Neural cell (in vitro differentiated cells): Measurements from ENCODE around the gene SOX18. TPM values are rescaled to one million over a fixed set of nuclear protein-coding genes. Genes with fewer than 3 reads are reported as not detected.

ENCODE experiments used
- H2AFZ ChIP-seq: fragments of 200-600, 300-800 bp; sonication (generic), shearing (Covaris generic); 2 replicates; pipeline ENCODE4 v1.6.0; 2014; ENCODE audit warnings: low read depth, mild to moderate bottlenecking, antibody characterized with exemption, low read length, moderate library complexity
- H3F3A ChIP-seq: fragments of 200-600 bp; shearing (Covaris generic); 2 replicates; pipeline ENCODE4 v1.6.1; 2016; ENCODE audit warnings: mild to moderate bottlenecking, moderate library complexity, mixed read lengths, antibody characterized with exemption, low read length; ENCODE audit not compliant: insufficient read depth, poor library complexity, severe bottlenecking
- H3K27ac ChIP-seq: fragments of 200-600, 300-800 bp; sonication (generic), shearing (Covaris generic); 2 replicates; pipeline ENCODE4 v1.5.1; 2014; ENCODE audit warnings: mild to moderate bottlenecking, low read length, moderate library complexity
- H3K27me3 ChIP-seq: fragments of 300-800, 200-600 bp; sonication (generic), shearing (Covaris generic); 2 replicates; pipeline ENCODE4 v1.6.0; 2014; ENCODE audit warnings: mild to moderate bottlenecking, low read depth, low read length, moderate library complexity; ENCODE audit not compliant: insufficient read depth
- H3K36me3 ChIP-seq: fragments of 300-800, 200-600 bp; sonication (generic), shearing (Covaris generic); 2 replicates; pipeline ENCODE4 v1.5.1; 2014; ENCODE audit warnings: mild to moderate bottlenecking, antibody characterized with exemption, low read length, moderate library complexity; ENCODE audit not compliant: insufficient read depth
- H3K4me2 ChIP-seq: fragments of 300-800, 200-600 bp; sonication (generic), shearing (Covaris generic); 2 replicates; pipeline ENCODE4 v1.6.0; 2014; ENCODE audit warnings: mild to moderate bottlenecking, low read length
- H3K4me3 ChIP-seq: fragments of 300-800, 200-600 bp; sonication (generic), shearing (Covaris generic); 2 replicates; pipeline ENCODE4 v1.5.1; 2014; ENCODE audit warnings: mild to moderate bottlenecking, low read length, moderate library complexity
- H3K79me2 ChIP-seq: fragments of 200-600 bp; shearing (Covaris generic); replicated peaks from 2 replicates; pipeline ENCODE4 v1.6.0; 2014; ENCODE audit warnings: mild to moderate bottlenecking, low read length, moderate library complexity; ENCODE audit not compliant: insufficient read depth
- H3K9ac ChIP-seq: fragments of 300-800, 200-600 bp; sonication (generic), shearing (Covaris generic); 2 replicates; pipeline ENCODE4 v1.6.1; 2016; ENCODE audit warnings: mild to moderate bottlenecking, low read length, mixed read lengths
- H3K9me2 ChIP-seq: fragments of 200-600 bp; shearing (Covaris generic); 2 replicates; pipeline ENCODE4 v1.6.1; 2016; ENCODE audit warnings: mild to moderate bottlenecking, low read length, mixed read lengths; ENCODE audit not compliant: insufficient read depth
- H3K9me3 ChIP-seq: fragments of 200-600, 300-800 bp; sonication (generic), shearing (Covaris generic); 2 replicates; pipeline ENCODE4 v1.6.1; 2016; ENCODE audit warnings: mild to moderate bottlenecking, mixed run types, low read length, moderate library complexity, mixed read lengths
- H4K20me1 ChIP-seq: fragments of 200-600 bp; shearing (Covaris generic); 2 replicates; pipeline ENCODE4 v1.6.1; 2016; ENCODE audit warnings: mild to moderate bottlenecking, mixed run types; ENCODE audit not compliant: insufficient read depth
- EP300 ChIP-seq: fragments of 450-650 bp; conservative IDR thresholded peaks from 2 replicates; pipeline ENCODE4 v1.6.1; 2014; ENCODE audit warnings: antibody characterized with exemption, mild to moderate bottlenecking, moderate library complexity; ENCODE audit not compliant: poor library complexity, severe bottlenecking
- EZH2 ChIP-seq: fragments of 200-600, 300-800 bp; shearing (Covaris generic), sonication (generic); IDR thresholded peaks from 2 replicates; pipeline ENCODE4 v1.6.1; 2014; ENCODE audit warnings: antibody characterized with exemption, low read length, borderline replicate concordance, mild to moderate bottlenecking; ENCODE audit not compliant: insufficient read depth, poor library complexity, severe bottlenecking
- MXI1 ChIP-seq: fragments of 450-650 bp; conservative IDR thresholded peaks from 2 replicates; pipeline ENCODE4 v1.6.1; 2014; ENCODE audit warnings: antibody characterized with exemption, mild to moderate bottlenecking; ENCODE audit not compliant: poor library complexity, severe bottlenecking
- POLR2AphosphoS5 ChIP-seq: IDR thresholded peaks from 2 replicates; pipeline ENCODE4 v1.6.1; 2012
- RAD21 ChIP-seq: fragments of 450-650 bp; conservative IDR thresholded peaks from 2 replicates; pipeline ENCODE4 v1.6.1; 2014; ENCODE audit warnings: antibody characterized with exemption, mild to moderate bottlenecking, moderate library complexity
- SMC3 ChIP-seq: fragments of 450-650 bp; conservative IDR thresholded peaks from 2 replicates; pipeline ENCODE4 v1.6.1; 2014; ENCODE audit warnings: antibody characterized with exemption, mild to moderate bottlenecking, moderate library complexity; ENCODE audit not compliant: poor library complexity
- TAF1 ChIP-seq: IDR thresholded peaks from 2 replicates; pipeline ENCODE4 v1.6.1; 2012; ENCODE audit warnings: low read depth
- polyA plus RNA-seq: library from polyadenylated mRNA; depleted of rRNA; stranded (reverse); fragments of >200 nt; gene quantifications from 2 replicates; pipeline ENCODE4 v1.2.3, GENCODE V29; 2014
- TF ChIP-seq, protein P1 (sequence below): IDR thresholded peaks from 2 replicates; pipeline ENCODE4 v1.6.1; 2012; ENCODE audit warnings: borderline replicate concordance
- TF ChIP-seq, protein P2 (sequence below): fragments of 450-650 bp; IDR thresholded peaks from 2 replicates; pipeline ENCODE4 v1.5.1; 2014; ENCODE audit warnings: antibody characterized with exemption, mild to moderate bottlenecking, moderate library complexity; ENCODE audit not compliant: poor library complexity, severe bottlenecking

The SOX18 gene
- polyA plus RNA-seq, 1 donor from 2014 or later, result 0.12 TPM

DNA sequence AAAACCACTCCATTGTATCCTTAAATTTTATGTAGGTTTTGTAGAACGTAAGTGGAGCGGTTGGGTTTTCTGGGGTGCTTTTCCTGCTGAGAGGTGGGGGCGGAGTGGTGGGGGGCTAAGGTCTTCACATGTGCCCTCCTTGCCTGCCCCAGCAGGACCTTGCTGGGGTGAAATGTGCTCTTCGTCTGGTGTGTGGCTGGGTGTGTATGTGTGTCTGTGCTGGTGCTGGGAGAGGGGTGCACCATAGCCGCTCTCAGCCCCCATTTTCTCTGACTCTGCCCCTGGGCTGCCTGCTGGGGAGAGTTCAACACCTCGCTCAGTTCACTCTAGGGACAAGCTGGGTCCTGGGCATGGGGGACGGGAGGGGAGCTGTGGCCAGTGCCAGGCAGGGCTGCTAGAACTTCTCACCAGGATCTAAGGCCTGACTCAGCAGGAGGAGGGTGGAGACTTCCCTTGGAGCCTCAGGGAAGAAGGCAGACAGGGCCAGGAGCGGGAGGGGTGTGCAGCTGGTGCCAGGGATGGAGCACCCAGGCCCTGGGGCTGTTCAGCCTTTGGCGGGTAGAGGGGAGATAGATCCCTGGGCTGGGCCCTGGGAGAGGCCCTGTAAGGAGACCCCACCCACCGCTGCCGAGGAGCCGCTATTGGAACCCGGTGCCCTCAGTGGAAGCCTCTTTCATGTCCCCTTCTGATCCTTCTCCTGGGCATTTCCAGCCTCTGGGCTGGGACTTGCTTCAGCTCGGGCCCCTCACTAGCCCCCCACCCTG lies 4.8 kb downstream of the SOX18 start:
- Histone ChIP-seq H3K27me3 (peaks cover 90% of the 10 kb centered on the region), H2AFZ (no peak overlapping the region)
- TF ChIP-seq TAF1 (no peak), EP300 (no peak), MXI1 (no peak), SMC3 (no peak), RAD21 (no peak), EZH2 (no peak), POLR2AphosphoS5 (no peak)
- TF ChIP-seq, protein P1, sequence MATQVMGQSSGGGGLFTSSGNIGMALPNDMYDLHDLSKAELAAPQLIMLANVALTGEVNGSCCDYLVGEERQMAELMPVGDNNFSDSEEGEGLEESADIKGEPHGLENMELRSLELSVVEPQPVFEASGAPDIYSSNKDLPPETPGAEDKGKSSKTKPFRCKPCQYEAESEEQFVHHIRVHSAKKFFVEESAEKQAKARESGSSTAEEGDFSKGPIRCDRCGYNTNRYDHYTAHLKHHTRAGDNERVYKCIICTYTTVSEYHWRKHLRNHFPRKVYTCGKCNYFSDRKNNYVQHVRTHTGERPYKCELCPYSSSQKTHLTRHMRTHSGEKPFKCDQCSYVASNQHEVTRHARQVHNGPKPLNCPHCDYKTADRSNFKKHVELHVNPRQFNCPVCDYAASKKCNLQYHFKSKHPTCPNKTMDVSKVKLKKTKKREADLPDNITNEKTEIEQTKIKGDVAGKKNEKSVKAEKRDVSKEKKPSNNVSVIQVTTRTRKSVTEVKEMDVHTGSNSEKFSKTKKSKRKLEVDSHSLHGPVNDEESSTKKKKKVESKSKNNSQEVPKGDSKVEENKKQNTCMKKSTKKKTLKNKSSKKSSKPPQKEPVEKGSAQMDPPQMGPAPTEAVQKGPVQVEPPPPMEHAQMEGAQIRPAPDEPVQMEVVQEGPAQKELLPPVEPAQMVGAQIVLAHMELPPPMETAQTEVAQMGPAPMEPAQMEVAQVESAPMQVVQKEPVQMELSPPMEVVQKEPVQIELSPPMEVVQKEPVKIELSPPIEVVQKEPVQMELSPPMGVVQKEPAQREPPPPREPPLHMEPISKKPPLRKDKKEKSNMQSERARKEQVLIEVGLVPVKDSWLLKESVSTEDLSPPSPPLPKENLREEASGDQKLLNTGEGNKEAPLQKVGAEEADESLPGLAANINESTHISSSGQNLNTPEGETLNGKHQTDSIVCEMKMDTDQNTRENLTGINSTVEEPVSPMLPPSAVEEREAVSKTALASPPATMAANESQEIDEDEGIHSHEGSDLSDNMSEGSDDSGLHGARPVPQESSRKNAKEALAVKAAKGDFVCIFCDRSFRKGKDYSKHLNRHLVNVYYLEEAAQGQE, result no peak
- TF ChIP-seq, protein P2, sequence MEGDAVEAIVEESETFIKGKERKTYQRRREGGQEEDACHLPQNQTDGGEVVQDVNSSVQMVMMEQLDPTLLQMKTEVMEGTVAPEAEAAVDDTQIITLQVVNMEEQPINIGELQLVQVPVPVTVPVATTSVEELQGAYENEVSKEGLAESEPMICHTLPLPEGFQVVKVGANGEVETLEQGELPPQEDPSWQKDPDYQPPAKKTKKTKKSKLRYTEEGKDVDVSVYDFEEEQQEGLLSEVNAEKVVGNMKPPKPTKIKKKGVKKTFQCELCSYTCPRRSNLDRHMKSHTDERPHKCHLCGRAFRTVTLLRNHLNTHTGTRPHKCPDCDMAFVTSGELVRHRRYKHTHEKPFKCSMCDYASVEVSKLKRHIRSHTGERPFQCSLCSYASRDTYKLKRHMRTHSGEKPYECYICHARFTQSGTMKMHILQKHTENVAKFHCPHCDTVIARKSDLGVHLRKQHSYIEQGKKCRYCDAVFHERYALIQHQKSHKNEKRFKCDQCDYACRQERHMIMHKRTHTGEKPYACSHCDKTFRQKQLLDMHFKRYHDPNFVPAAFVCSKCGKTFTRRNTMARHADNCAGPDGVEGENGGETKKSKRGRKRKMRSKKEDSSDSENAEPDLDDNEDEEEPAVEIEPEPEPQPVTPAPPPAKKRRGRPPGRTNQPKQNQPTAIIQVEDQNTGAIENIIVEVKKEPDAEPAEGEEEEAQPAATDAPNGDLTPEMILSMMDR, result no peak

DNA sequence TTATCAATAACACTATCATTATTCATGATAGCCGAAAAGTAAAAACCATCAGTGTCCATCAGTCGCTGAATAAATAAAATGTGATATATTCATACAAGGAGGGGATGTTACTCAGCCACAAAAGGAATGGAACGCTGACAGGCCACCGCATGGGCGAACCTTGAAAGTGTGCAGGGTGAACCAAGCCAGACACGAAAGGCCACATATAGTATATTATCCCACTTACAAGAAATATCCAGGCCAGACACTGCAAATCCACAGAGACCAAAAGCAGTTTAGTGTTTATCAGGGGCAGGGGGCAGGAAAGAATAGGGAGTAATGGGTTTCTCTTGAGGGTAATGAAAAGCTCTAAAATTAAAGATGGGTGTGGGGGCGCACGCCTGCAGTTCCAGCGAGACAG lies 5.7 kb downstream of the SOX18 start:
- no peaks in the 10 kb centered on the region for H3K79me2 ChIP-seq
- H3K9me3 ChIP-seq, result no peaks in the 10 kb centered on the region
- TF ChIP-seq SMC3 (no peak), EP300 (no peak), EZH2 (no peak), RAD21 (no peak), TAF1 (no peak), MXI1 (no peak), POLR2AphosphoS5 (no peak)
- TF ChIP-seq, protein P1, result no peak
- TF ChIP-seq, protein P2, result no peak
- no peak overlapping the region for H3K27ac ChIP-seq
- no peak overlapping the region for H2AFZ ChIP-seq
- H3K4me2 ChIP-seq, result no peak overlapping the region
- no peaks in the 10 kb centered on the region for H3K36me3 ChIP-seq
- H3K9ac ChIP-seq, result no peak overlapping the region
- peaks cover 95% of the 10 kb centered on the region for H3K27me3 ChIP-seq
- no peak overlapping the region for H3K4me3 ChIP-seq
- H4K20me1 ChIP-seq, result no peaks in the 10 kb centered on the region
- no peaks in the 10 kb centered on the region for H3K9me2 ChIP-seq
- no peaks in the 10 kb centered on the region for H3F3A ChIP-seq

More for the DNA sequence above, 4.8 kb downstream of the SOX18 start:
- Histone ChIP-seq H3F3A (no peaks in the 10 kb centered on the region), H4K20me1 (no peaks in the 10 kb centered on the region), H3K9me3 (no peaks in the 10 kb centered on the region), H3K4me3 (no peak overlapping the region), H3K9ac (no peak overlapping the region), H3K9me2 (no peaks in the 10 kb centered on the region), H3K36me3 (no peaks in the 10 kb centered on the region), H3K79me2 (no peaks in the 10 kb centered on the region), H3K27ac (no peak overlapping the region), H3K4me2 (no peak overlapping the region)
